ENCODE data around the gene NECAB3. TPM values are rescaled to one million over a fixed set of nuclear protein-coding genes. Genes with fewer than 3 reads are reported as not detected.
A peak's percentile ranks its signal among the peaks of the same experiment; 100 is the strongest.

Gene NECAB3
- 10 to 100 TPM in 2 of 3 donors, 1 to 10 TPM in 1; 9.7 to 18.1 (median 13.4) TPM for total RNA-seq
- total RNA-seq (2013): 9.3 TPM

GRCh38 chr20:33674294-33675135 is at the start of gene NECAB3:
TSS of gene NECAB3 (minus strand) at chr20:33674428. CDS start at chr20:33674352, 76 bp downstream.
- DNase-seq: peak; percentile 70 to 73
- no peak for TF ChIP-seq CTCF (IDR thresholded peaks at IDR 0.05)
- intact Hi-C loops (cut with micrococcal nuclease): no loop called here
- peaks cover 32% of the 10 kb centered on the region for H3K4me1 ChIP-seq (ENCODE audit: control insufficient read depth, insufficient read depth, low read length)
- peaks cover 6 to 27% of the 10 kb centered on the region in 2 donors for H3K4me1 Mint-ChIP-seq
- H3K36me3 Mint-ChIP-seq: no peaks in the 10 kb centered on the region
- no peaks in the 10 kb centered on the region for H3K9me3 Mint-ChIP-seq
- peak within 1 kb of the TSS; percentile 84 for H3K4me3 Mint-ChIP-seq
- no peak within 1 kb of the TSS for H3K27ac ChIP-seq (ENCODE audit: low read length)
- ATAC-seq: peak; percentile 90 to 93 (median 92)
- H3K36me3 ChIP-seq (ENCODE audit: control insufficient read depth, insufficient read depth, low read length): no peaks in the 10 kb centered on the region
- peak within 1 kb of the TSS; percentile 5 to 87 for H3K27ac Mint-ChIP-seq
- H3K27me3 Mint-ChIP-seq (ENCODE audit: low read depth in 2 of 2): no peaks in the 10 kb centered on the region
- peak within 1 kb of the TSS; percentile 47 for H3K4me3 ChIP-seq (ENCODE audit: low read length)
- no peaks in the 10 kb centered on the region for H3K9me3 ChIP-seq (ENCODE audit: control insufficient read depth, insufficient read depth, low read length)
- no peaks in the 10 kb centered on the region for H3K27me3 ChIP-seq (ENCODE audit: control insufficient read depth, insufficient read depth, low read length)
- WGBS (ENCODE audit: insufficient coverage): 12% methylated on average over 73 of the region's 73 CpGs

GRCh38 chr20:33721391-33722140 is 47.3 kb upstream of the NECAB3 start:
- DNase-seq: no peak
- H3K36me3 Mint-ChIP-seq: no peaks in the 10 kb centered on the region
- WGBS (ENCODE audit: insufficient coverage): 98% methylated on average over 11 of the region's 11 CpGs
- ATAC-seq: no peak
- H3K9me3 Mint-ChIP-seq: peaks cover 3% of the 10 kb centered on the region in 2 donors
- H3K36me3 ChIP-seq (ENCODE audit: control insufficient read depth, insufficient read depth, low read length): no peaks in the 10 kb centered on the region
- intact Hi-C loops (cut with micrococcal nuclease): no loop called here
- H3K4me1 ChIP-seq (ENCODE audit: control insufficient read depth, insufficient read depth, low read length): peaks cover 22% of the 10 kb centered on the region
- peak overlapping the region; percentile 53 for H3K4me3 Mint-ChIP-seq
- H3K4me3 ChIP-seq (ENCODE audit: low read length): no peak overlapping the region
- H3K27me3 Mint-ChIP-seq (ENCODE audit: low read depth in 2 of 2): no peaks in the 10 kb centered on the region
- H3K27me3 ChIP-seq (ENCODE audit: control insufficient read depth, insufficient read depth, low read length): no peaks in the 10 kb centered on the region
- peak overlapping the region; percentile 87 to 90 for H3K27ac Mint-ChIP-seq
- no peaks in the 10 kb centered on the region for H3K9me3 ChIP-seq (ENCODE audit: control insufficient read depth, insufficient read depth, low read length)
- TF ChIP-seq CTCF (IDR thresholded peaks at IDR 0.05): no peak
- H3K4me1 Mint-ChIP-seq: peaks cover 20 to 21% of the 10 kb centered on the region in 2 donors
- H3K27ac ChIP-seq (ENCODE audit: low read length): no peak overlapping the region

- Mint-ChIP-seq H3K4me3 (peak within 1 kb of the TSS; percentile 92), H3K27me3 (ENCODE audit: low read depth in 2 of 2) (no peaks in the 10 kb centered on the region), H3K4me1 (peaks cover 20 to 21% of the 10 kb centered on the region in 2 donors), H3K9me3 (peaks cover 3% of the 10 kb centered on the region in 2 donors), H3K36me3 (no peaks in the 10 kb centered on the region), H3K27ac (peak within 1 kb of the TSS; percentile 87 to 90)
- H3K36me3 ChIP-seq (ENCODE audit: control insufficient read depth, insufficient read depth, low read length): no peaks in the 10 kb centered on the region
- no peak for TF ChIP-seq CTCF (IDR thresholded peaks at IDR 0.05)
- H3K27ac ChIP-seq (ENCODE audit: low read length): peak within 1 kb of the TSS; percentile 64
- intact Hi-C loops (cut with micrococcal nuclease): loop anchor here (1.0 kb wide), 3 partner anchors 12 to 91 kb away; partner anchors contain the start of genes CHMP4B and E2F1
- 4% methylated on average over 46 of the region's 46 CpGs for WGBS (ENCODE audit: insufficient coverage)
- peak within 1 kb of the TSS; percentile 79 for H3K4me3 ChIP-seq (ENCODE audit: low read length)
- ATAC-seq: peak; percentile 93 to 98 (median 95)
- peaks cover 22% of the 10 kb centered on the region for H3K4me1 ChIP-seq (ENCODE audit: control insufficient read depth, insufficient read depth, low read length)
- DNase-seq: peak; percentile 83 to 96
- no peaks in the 10 kb centered on the region for H3K27me3 ChIP-seq (ENCODE audit: control insufficient read depth, insufficient read depth, low read length)
- H3K9me3 ChIP-seq (ENCODE audit: control insufficient read depth, insufficient read depth, low read length): no peaks in the 10 kb centered on the region
Measured at GRCh38 chr20:33719989-33720709, 45.9 kb upstream of the NECAB3 start, which contains the start of gene PXMP4. TSS of gene PXMP4 (minus strand) at chr20:33720310. CDS start at chr20:33720207, 103 bp downstream.
